Mammary epithelial cell (primary cell): ENCODE measurements around the gene MYO18A.

Experiments
- CTCF ChIP-seq, 2 donors: IDR thresholded peaks in 1 of 2; conservative IDR thresholded peaks in 1 of 2; 2 replicates each; pipeline ENCODE4 v1.5.1; 2011 to 2012; ENCODE audit warnings: inconsistent platforms in 2 of 2, low read length in 2 of 2, mild to moderate bottlenecking in 2 of 2, control low read depth in 1 of 2, low read depth in 1 of 2; ENCODE audit not compliant: insufficient read depth in 1 of 2; ENCODE audit errors: extremely low read depth in 1 of 2
- EZH2 ChIP-seq: IDR thresholded peaks from 2 replicates; pipeline ENCODE4 v1.6.1; 2012; ENCODE audit warnings: low read length, inconsistent platforms, borderline replicate concordance

DNA sequence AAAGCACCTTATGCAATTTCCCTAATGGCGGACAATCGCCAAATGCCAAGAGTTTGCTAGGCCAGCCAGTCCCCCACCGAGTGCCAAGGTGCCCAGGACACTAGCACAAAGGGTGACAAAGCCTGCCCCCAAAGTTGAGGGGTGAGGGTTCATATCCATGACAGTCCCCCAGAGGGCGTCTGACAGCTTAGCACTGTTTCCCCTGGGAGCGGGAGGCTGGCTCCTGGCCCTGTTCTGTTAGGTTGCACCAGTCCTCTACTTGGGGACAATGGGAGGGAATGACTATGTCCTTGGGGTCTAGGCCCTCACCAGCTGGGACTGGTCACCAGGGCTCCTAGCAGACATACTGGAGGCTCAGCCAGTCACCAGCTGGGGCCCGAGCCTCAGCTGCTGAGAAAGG lies 66.9 kb downstream of the MYO18A start:
- TF ChIP-seq CTCF (conservative IDR thresholded peaks at IDR 0.05 in 1 of 2, IDR thresholded peaks at IDR 0.05 in 1 of 2; ENCODE audit: extremely low read depth in 1 of 2, insufficient read depth in 1 of 2, low read depth in 1 of 2, low read length in 2 of 2) (no peak), EZH2 (no peak)
